ENCODE results near the gene SP3.

DNA sequence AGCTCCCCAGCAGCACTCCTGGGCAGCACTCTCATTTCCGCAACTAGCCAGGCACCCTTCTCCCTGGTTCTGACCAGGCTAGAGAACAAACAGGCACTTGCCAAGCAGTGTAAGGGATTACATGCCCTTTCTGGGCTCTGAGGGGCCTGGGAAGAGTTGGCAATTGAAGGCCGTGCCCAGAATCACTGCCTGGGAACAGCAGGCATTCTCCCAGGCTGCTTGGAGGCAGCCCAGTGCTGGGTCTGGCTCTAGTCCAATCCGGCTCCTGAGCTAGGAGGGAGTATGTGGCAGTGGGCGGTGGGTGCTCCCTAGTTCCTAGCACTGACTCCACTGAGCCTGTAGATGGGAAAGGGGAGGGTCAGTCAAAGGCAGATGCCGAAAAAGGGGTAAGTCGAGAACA, 34.1 kb upstream of the SP3 start:
- TF ChIP-seq, protein P1, sequence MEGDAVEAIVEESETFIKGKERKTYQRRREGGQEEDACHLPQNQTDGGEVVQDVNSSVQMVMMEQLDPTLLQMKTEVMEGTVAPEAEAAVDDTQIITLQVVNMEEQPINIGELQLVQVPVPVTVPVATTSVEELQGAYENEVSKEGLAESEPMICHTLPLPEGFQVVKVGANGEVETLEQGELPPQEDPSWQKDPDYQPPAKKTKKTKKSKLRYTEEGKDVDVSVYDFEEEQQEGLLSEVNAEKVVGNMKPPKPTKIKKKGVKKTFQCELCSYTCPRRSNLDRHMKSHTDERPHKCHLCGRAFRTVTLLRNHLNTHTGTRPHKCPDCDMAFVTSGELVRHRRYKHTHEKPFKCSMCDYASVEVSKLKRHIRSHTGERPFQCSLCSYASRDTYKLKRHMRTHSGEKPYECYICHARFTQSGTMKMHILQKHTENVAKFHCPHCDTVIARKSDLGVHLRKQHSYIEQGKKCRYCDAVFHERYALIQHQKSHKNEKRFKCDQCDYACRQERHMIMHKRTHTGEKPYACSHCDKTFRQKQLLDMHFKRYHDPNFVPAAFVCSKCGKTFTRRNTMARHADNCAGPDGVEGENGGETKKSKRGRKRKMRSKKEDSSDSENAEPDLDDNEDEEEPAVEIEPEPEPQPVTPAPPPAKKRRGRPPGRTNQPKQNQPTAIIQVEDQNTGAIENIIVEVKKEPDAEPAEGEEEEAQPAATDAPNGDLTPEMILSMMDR (IDR thresholded peaks at IDR 0.05), result no peak
- TF ChIP-seq ZFX (IDR thresholded peaks at IDR 0.05; ENCODE audit: borderline replicate concordance), result no peak

All from 22Rv1 (cell line).